DND-41 (cell line): ENCODE results near the gene CCDC81.
"Not testable (repeated sequence)": the region's sequence is repeated elsewhere in the genome, so short reads cannot be mapped to it uniquely, and the experiment has no call there.

Experiments used
- CTCF ChIP-seq: IDR thresholded peaks from 2 replicates; pipeline ENCODE4 v1.5.1; 2012; ENCODE audit warnings: borderline replicate concordance, low read length, moderate library complexity, mild to moderate bottlenecking; ENCODE audit not compliant: poor library complexity, severe bottlenecking; ENCODE audit errors: extremely low read depth
- EZH2 ChIP-seq: IDR thresholded peaks from 3 replicates; pipeline ENCODE4 v1.6.1; 2012; ENCODE audit warnings: borderline replicate concordance, low read depth, mild to moderate bottlenecking, moderate library complexity, low read length, inconsistent platforms; ENCODE audit not compliant: severe bottlenecking

- not testable (repeated sequence) for TF ChIP-seq CTCF, EZH2
Observed at GRCh38 chr11:86416951-86417350, 42.3 kb downstream of the CCDC81 start.
